ENCODE data around the gene ADGRD1.

ADGRD1 gene

GRCh38 chr12:130984183-130985058 is 30.7 kb downstream of the ADGRD1 start:
- ATAC-seq: no peak

GRCh38 chr12:130987151-130987931 is 33.6 kb downstream of the ADGRD1 start:
- TF ChIP-seq CSRNP3 (CRISPR knock-in tag; IDR thresholded peaks at IDR 0.05) (no peak), TOX (CRISPR knock-in tag; IDR thresholded peaks at IDR 0.05; ENCODE audit: borderline replicate concordance) (no peak), ARNTL (CRISPR knock-in tag; IDR thresholded peaks at IDR 0.05; ENCODE audit: borderline replicate concordance, low read depth) (no peak), TSHZ2 (CRISPR knock-in tag; IDR thresholded peaks at IDR 0.05) (no peak), TCF4 (CRISPR knock-in tag; IDR thresholded peaks at IDR 0.05; ENCODE audit: borderline replicate concordance) (no peak), OSR1 (CRISPR knock-in tag; IDR thresholded peaks at IDR 0.05) (no peak)
- no peak for ATAC-seq

More at GRCh38 chr12:130984183-130985058, 30.7 kb downstream of the ADGRD1 start:
- TF ChIP-seq PPARA (CRISPR knock-in tag; IDR thresholded peaks at IDR 0.05; ENCODE audit: borderline replicate concordance) (no peak), ZNF565 (CRISPR knock-in tag; conservative IDR thresholded peaks at IDR 0.05; ENCODE audit: low read depth) (no peak), ESRRG (CRISPR knock-in tag; IDR thresholded peaks at IDR 0.05) (no peak), ZNF70 (CRISPR knock-in tag; IDR thresholded peaks at IDR 0.05) (no peak), RARB (CRISPR knock-in tag; IDR thresholded peaks at IDR 0.05) (no peak), TOX (CRISPR knock-in tag; IDR thresholded peaks at IDR 0.05; ENCODE audit: borderline replicate concordance) (no peak), GLIS3 (CRISPR knock-in tag; IDR thresholded peaks at IDR 0.05) (no peak)

GRCh38 chr12:130988261-130988660 is 34.6 kb downstream of the ADGRD1 start:
- no peak for TF ChIP-seq PATZ1 (CRISPR knock-in tag; IDR thresholded peaks at IDR 0.05; ENCODE audit: borderline replicate concordance)
- no peak for ATAC-seq

GRCh38 chr12:130988751-130989150 is 35.0 kb downstream of the ADGRD1 start:
- ATAC-seq: no peak
- TF ChIP-seq PPARA (CRISPR knock-in tag; IDR thresholded peaks at IDR 0.05; ENCODE audit: borderline replicate concordance): no peak

- no peak for ATAC-seq
- no peak for TF ChIP-seq TCF4 (CRISPR knock-in tag; IDR thresholded peaks at IDR 0.05; ENCODE audit: borderline replicate concordance)
- TF ChIP-seq PPARA (CRISPR knock-in tag; IDR thresholded peaks at IDR 0.05; ENCODE audit: borderline replicate concordance): no peak
- TF ChIP-seq ZC3H10 (CRISPR knock-in tag; IDR thresholded peaks at IDR 0.05): no peak
- TF ChIP-seq ISL1 (CRISPR knock-in tag; IDR thresholded peaks at IDR 0.05): no peak
- no peak for TF ChIP-seq ZNF565 (CRISPR knock-in tag; conservative IDR thresholded peaks at IDR 0.05; ENCODE audit: low read depth)
- no peak for TF ChIP-seq OSR1 (CRISPR knock-in tag; IDR thresholded peaks at IDR 0.05)
- TF ChIP-seq PATZ1 (CRISPR knock-in tag; IDR thresholded peaks at IDR 0.05; ENCODE audit: borderline replicate concordance): no peak
- TF ChIP-seq ZNF8 (CRISPR knock-in tag; IDR thresholded peaks at IDR 0.05): no peak
- no peak for TF ChIP-seq BACH2 (CRISPR knock-in tag; IDR thresholded peaks at IDR 0.05; ENCODE audit: borderline replicate concordance)
- TF ChIP-seq ESRRG (CRISPR knock-in tag; IDR thresholded peaks at IDR 0.05): no peak
These were observed 35.7 kb downstream of the ADGRD1 start for GRCh38 chr12:130989391-130989790.
